ENCODE measurements around the gene CFAP251.

CFAP251 gene

DNA sequence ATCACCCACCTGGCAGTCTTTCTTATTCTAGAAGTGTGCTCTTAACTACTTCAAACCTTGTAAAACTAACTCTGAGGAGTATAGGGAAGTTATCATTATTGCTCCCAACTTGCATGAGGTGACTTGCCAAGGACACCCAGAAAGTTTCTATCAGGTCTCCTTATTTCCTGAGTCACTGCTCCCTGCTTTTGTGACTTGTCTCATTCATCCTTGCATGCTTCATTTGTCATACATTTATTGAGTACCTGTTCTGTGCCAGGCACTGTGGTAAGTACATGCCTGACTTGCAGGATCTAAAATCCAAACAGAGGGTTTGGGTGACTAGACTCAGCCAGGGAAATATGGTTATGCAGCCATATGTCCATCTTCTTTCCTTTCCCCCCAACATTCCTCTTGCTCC, 25.5 kb downstream of the CFAP251 start:
- no peak for DNase-seq (ENCODE audit: low read depth in 1 of 2, low spot score in 1 of 2)

DNA sequence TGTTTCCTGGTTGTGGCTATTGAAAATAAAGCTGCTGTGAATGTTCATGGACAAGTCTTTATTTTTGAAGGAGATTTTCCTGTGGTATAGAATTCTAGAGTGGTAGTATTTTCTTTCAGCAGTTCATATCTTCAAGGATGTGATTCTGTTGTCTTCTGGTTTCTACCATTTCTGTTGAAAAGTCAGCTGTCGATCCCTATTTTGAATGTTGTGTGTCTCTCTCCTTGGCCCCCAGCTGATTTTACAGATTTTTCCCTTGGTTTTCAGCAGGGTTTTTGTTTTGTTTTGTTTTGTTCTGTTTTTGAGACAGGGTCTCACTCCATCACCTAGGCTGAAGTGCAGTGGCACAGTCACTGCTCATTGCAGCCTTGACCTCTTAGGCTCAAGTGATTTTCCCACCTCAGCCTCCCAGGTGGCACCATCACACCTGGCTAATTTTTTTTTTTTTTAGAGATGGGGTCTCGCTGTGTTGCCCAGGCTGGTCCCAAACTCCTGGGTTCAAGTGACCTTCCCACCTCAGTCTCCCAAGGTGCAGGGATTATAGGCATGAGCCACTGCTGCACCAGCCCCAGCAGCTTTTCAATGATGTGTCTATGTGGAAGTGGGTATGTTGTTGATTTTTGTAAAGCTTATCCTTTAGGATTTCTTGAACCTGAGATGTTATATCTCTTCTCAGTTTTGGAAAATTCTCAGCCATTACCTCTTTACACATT, 28.1 kb downstream of the CFAP251 start:
- no peak for DNase-seq (ENCODE audit: low read depth in 1 of 2, low spot score in 1 of 2)

DNA sequence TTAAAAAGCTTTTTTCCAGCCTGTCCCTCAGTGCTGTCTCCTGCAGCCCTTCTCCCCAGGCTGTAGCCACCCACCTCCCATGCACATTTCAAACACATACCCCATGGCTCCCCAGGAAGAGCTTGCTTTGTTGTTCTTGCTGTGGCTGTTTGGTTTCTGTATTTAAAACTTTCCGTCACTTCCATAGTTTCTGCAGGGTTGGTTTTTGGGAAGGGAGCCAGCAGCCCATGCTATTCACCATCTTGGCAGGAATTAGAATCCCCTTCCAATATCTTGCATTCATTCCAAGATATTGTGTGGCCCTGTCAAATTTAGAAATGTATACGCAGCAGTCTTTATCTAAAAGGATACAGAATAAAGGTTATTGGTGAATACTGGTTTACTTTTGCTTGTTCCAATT, 29.6 kb downstream of the CFAP251 start:
- no peak for DNase-seq (ENCODE audit: low read depth in 1 of 2, low spot score in 1 of 2)

- no peak for DNase-seq (ENCODE audit: low read depth in 1 of 2, low spot score in 1 of 2)
Observed at GRCh38 chr12:121949648-121950397, 31.4 kb downstream of the CFAP251 start.

DNA sequence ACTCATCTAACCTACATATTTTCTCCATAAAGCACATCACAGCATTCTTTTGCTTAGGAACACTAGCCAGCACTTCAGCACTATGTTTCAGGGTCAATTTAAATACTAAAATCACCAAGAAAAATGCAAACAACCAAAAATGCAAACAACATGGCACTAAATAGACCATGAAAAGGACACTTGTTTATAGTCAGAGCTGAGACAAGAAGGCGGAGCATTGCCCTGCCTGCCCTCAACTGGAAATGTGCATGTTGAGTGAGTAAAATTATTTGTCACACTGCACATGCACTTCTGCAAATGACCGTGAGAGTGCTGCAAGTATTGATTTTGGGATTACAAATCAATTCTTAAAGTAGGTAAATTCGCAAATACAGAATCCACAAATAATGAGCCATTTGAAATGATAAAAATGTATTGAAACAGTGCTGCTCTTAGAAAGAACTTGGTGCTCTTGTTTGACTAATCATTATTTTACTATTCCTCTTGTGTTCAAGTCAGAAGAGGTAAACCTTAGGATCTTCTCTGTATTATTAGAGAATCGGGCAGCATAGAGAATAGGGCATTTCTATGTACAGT, 34.8 kb downstream of the CFAP251 start:
- no peak for DNase-seq (ENCODE audit: low read depth in 1 of 2, low spot score in 1 of 2)

DNA sequence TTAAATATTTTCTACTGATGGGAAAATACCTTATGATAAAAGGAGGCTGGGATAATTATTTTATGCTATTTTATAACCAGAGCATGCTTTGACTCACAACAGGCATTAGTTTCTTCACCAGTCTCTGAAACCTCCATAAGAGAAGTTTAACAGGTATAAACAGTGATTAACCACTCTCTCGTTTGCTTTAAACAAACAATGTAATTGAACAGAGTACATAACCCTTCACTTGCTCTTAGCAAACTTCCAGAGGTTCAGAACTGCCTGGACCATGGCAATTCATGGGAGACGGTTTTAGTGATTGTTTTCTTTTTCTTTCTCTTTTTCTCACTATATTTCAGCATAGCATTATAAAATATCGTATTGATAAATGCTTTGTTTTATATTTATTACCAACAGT, 35.3 kb downstream of the CFAP251 start:
- DNase-seq (ENCODE audit: low read depth in 1 of 2, low spot score in 1 of 2), result no peak

DNA sequence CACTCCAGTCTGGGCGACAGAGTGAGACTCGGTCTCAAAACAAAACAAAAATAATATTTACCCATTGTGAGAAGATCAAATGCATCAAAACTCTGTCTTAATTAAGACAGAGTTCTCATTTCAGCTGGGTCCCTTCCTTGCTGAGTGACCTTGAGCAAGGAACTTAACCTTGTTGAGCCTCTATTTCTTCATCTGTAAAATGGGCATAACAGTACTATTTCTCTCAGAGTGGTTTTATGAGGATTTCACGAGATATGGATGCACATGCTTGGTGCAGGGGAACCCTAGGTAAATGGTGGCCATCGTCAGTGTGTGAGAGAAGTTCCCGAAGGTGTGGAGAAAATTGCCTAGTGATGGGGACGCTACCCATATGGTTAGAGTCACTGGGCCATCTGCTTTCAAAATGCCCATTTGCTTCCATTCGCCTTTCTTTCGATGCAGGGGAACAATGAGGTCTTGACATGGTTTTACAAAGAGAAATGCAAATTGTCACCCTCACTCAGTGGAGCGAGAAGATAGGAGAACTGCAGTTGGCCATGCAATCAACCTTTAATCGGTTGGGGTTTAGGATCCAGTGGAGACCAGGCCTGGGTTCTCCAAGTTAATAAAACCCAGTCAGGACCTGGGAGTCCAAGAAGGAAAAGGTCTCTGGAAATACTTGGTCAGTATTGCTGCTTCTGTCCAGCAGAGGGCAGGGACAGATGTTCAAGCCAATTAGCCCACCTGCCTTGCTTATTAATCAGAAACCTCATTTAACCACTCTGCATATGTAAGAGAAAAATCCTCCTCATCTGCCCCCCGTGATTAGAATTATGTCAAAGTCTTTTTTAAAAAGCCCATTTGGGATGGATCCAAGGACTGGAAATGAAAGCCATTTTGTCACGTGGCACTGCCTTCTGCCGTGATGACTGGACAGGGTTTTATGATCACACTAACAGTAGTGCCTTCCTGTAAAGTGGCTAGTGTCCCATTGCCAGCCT, 37.2 kb downstream of the CFAP251 start:
- DNase-seq (ENCODE audit: low read depth in 1 of 2, low spot score in 1 of 2), result no peak

DNA sequence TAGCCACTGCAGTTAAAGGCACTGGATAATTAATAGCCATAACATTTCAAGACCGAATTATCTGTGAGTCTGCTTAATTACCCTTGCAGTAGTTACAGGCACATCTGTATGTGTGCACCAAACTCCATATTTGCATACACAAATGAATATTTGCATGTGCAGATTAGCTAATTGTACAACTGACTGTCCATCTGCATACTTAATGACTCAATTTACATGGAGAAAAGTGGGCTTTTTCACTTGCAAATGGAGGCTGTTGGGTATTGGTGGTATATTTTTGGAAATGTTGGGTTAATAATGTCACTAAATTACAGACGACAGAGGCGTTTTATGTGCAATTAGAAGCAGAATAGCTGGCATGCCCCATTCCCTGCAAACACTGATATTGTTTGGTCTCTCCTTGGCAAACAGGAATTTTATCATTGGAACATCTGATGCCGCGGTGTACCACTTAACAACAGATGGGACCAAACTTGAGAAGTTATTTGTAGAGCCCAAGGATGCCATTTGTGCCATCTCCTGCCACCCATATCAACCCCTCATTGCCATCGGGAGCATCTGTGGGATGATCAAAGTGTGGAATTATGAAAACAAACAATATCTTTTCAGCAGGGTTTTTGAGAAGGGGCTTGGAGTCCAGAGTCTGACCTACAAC, 39.6 kb downstream of the CFAP251 start:
- no peak for DNase-seq (ENCODE audit: low read depth in 1 of 2, low spot score in 1 of 2)

GRCh38 chr12:121958541-121959240, 40.3 kb downstream of the CFAP251 start:
- DNase-seq (ENCODE audit: low read depth in 1 of 2, low spot score in 1 of 2), result no peak

- DNase-seq (ENCODE audit: low read depth in 1 of 2, low spot score in 1 of 2), result no peak
Observed at GRCh38 chr12:121960541-121960940, 42.1 kb downstream of the CFAP251 start.

GRCh38 chr12:121961195-121961879, 42.9 kb downstream of the CFAP251 start:
- no peak for DNase-seq (ENCODE audit: low read depth in 1 of 2, low spot score in 1 of 2)

- DNase-seq (ENCODE audit: low read depth in 1 of 2, low spot score in 1 of 2), result no peak
Observed at GRCh38 chr12:121963341-121964018, 45.1 kb downstream of the CFAP251 start.

DNA sequence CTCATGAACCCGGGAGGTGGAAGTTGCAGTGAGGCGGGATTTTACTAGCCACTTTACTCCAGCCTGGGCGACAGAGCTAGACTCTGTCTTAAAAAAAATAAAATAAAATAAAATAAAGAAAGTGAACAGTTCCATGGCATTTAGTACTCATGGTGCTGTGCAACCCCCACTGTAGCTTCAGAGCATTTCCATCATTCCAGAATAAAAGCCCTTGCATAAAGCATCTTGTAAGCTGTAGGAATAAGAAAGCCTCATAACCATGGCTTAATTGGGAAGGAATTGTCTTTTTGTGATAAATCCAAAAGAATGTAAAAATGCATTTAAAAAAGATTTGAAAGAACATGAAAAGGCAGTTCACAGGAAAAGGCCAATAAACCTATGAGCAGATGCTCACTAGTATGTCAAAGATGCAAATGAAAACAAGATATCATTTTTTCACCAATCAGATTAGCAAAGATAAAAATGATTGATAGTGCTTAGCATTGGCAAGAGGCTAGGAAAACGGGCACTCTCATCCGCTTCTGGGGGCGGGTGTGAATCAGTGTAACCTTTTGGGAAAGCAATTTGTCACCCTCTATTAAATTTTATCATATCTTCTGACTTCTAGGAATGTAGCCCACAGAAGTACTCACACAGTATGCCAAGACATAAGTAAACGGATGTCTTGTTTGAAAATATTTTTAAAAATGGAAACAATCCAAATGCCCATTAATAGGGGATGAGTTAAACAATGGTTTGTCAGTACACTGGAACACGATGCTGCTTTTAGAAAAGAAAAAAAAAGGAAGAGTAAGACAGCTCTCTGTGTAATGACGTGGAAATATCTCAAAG, 46.6 kb downstream of the CFAP251 start:
- no peak for DNase-seq (ENCODE audit: low read depth in 1 of 2, low spot score in 1 of 2)

- no peak for DNase-seq (ENCODE audit: low read depth in 1 of 2, low spot score in 1 of 2)
Observed at GRCh38 chr12:121966959-121967358, 48.6 kb downstream of the CFAP251 start.

DNA sequence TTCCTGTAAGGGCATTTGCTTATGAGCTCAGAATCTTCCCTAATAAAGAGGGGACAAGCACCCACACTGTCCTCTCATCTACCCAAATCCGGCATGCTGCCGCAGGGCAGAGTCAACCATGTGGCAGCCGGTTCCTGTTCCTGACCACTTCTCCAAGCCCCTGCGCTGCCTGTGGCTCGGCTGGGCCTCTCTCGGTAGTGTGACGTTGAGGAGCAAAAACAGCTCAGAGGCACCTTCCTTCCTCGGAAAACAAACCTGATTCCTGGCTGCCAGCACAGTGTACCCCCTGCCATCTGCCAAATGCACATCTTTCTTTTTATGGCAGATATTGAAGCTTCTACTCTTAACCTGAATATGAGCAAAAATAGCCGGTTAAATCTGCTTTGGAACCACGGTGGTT, 50.5 kb downstream of the CFAP251 start:
- DNase-seq (ENCODE audit: low read depth in 1 of 2, low spot score in 1 of 2), result no peak

- DNase-seq (ENCODE audit: low read depth in 1 of 2, low spot score in 1 of 2), result no peak
Observed at GRCh38 chr12:121969726-121970125, 51.3 kb downstream of the CFAP251 start.

DNA sequence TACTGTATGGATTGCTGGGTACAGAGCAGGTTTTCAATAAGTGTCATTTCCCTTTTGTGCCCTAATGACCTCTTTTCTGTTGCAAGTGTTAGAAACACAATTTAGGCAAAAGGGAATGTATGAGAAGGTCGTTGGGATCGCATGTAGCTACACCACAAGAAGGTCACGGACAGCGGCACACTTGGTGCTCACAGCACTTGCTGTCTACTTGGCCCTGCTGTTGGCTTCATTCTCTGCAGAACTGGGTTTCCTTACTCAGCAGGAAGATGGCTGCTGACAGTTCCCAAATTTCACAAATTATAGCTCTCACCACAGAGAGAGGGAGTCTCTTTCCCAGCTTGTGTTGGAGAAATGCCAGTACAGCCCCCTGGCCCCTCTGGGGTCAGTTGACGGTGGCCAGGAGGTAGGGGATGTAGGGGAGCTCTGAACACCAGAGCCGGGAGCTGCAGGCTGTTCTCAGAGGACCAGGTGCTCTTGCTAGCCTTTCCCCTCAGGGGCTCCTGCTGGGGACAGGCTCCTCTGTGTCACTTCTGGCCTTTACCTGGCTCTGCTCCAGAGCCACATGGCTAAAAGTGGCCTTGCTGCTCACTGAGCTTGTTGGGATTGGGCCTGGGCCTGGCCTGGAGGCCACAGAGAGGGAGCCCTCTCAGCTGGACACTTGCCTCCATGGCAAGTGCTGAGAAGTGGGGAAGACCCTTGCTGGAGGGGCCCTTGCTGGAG, 52.3 kb downstream of the CFAP251 start:
- DNase-seq (ENCODE audit: low read depth in 1 of 2, low spot score in 1 of 2), result no peak
